Stimulated activated CD8-positive, alpha-beta memory T cell treated with anti-CD3 and anti-CD28 coated beads, Interleukin-12 subunit alpha, Interleukin-12 subunit beta, amount 100 ng/mL, for 24 hours (primary cell): Measurements from ENCODE around the gene ZNF668.

Experiments used
- DNase-seq: peaks from one replicate; pipeline ENCODE4 v3.0.0-alpha.2; 2020; ENCODE audit errors: extremely low read depth

Gene ZNF668

GRCh38 chr16:31073970-31074813 lies at the start of gene ZNF668, which contains the start of gene ZNF646:
TSS of gene ZNF668 (minus strand) at chr16:31074240. CDS start at chr16:31064459, 9,781 bp downstream.
TSS of gene ZNF646 (plus strand) at chr16:31074422. CDS start at chr16:31076325, 1,903 bp downstream.
- peak; percentile 95 for DNase-seq

- DNase-seq, result no peak
Measured at GRCh38 chr16:31120129-31120528, 46.1 kb upstream of the ZNF668 start.

GRCh38 chr16:31118223-31119155 lies 44.4 kb upstream of the ZNF668 start:
- no peak for DNase-seq

GRCh38 chr16:31117384-31118222 lies 43.6 kb upstream of the ZNF668 start, which contains the start of gene KAT8:
TSS of gene KAT8 (plus strand) at chr16:31117664. CDS start at chr16:31117682, 18 bp downstream.
- DNase-seq, result peak; percentile 94

GRCh38 chr16:31114468-31114867 lies 40.4 kb upstream of the ZNF668 start:
- no peak for DNase-seq

GRCh38 chr16:31113121-31114120 lies 39.4 kb upstream of the ZNF668 start:
- DNase-seq, result no peak

- no peak for DNase-seq
Measured at GRCh38 chr16:31112711-31113110, 38.7 kb upstream of the ZNF668 start.

- DNase-seq, result no peak
Measured at GRCh38 chr16:31111881-31112466, 37.9 kb upstream of the ZNF668 start.

- no peak for DNase-seq
Measured at GRCh38 chr16:31110106-31111034, 36.3 kb upstream of the ZNF668 start.

- no peak for DNase-seq
Measured at GRCh38 chr16:31109622-31110021, 35.6 kb upstream of the ZNF668 start.

GRCh38 chr16:31108794-31109558 lies 34.9 kb upstream of the ZNF668 start:
- DNase-seq, result no peak

- DNase-seq, result no peak
Measured at GRCh38 chr16:31108035-31108793, 34.2 kb upstream of the ZNF668 start, which contains the start of gene BCKDK. TSS of gene BCKDK (plus strand) at chr16:31108386. CDS start at chr16:31109224, 838 bp downstream.

- no peak for DNase-seq
Measured at GRCh38 chr16:31107465-31107867, 33.4 kb upstream of the ZNF668 start.

- DNase-seq, result no peak
Measured at GRCh38 chr16:31106509-31107464, 32.7 kb upstream of the ZNF668 start.

GRCh38 chr16:31105677-31106213 lies 31.7 kb upstream of the ZNF668 start:
- peak; percentile 54 for DNase-seq
